Panc1 (cell line): ENCODE results near the gene KASH5. TPM values are rescaled to one million over a fixed set of nuclear protein-coding genes. Genes with fewer than 3 reads are reported as not detected.

ENCODE experiments used
- ATAC-seq: fragments of 200-7000 bp; cut with Tn5 transposase; 2 replicates; pipeline ENCODE4 v1.9.1; 2020; ENCODE audit warnings: mild to moderate bottlenecking, moderate library complexity
- BruUV-seq: library from RNA; stranded (reverse); fragments of 400-500 nt; replicated peaks from 2 replicates; lab custom pipeline; 2021; lab: Mats Ljungman, UMichigan
- CTCF ChIA-PET: fragments of 300-600 bp; sonication (Branson Sonifier 250); formaldehyde crosslinking; loops from one replicate; lab custom pipeline; 2022; ENCODE audit warnings: antibody characterized with exemption; lab: Charles Lee
- POLR2A ChIA-PET: fragments of 300-600 bp; sonication (Branson Sonifier 250); formaldehyde crosslinking; loops from one replicate; lab custom pipeline; 2022; ENCODE audit warnings: antibody characterized with exemption; lab: Charles Lee
- DNase-seq: peaks from one replicate; pipeline ENCODE4 v3.0.0-alpha.2; 2010; ENCODE audit warnings: low read depth, low spot score
- H3K27ac ChIP-seq: 2 replicates; pipeline ENCODE4 v1.5.1; 2011; ENCODE audit warnings: mild to moderate bottlenecking, low read length, inconsistent platforms
- H3K27me3 ChIP-seq: fragments of 200-500 bp; sonication (Bioruptor generic); 2 replicates; pipeline ENCODE4 v1.6.0; 2014; ENCODE audit warnings: low read length, inconsistent platforms; ENCODE audit not compliant: control insufficient read depth, insufficient read depth
- H3K36me3 ChIP-seq: fragments of 200-500 bp; sonication (Bioruptor generic); 2 replicates; pipeline ENCODE4 v1.5.1; 2014; ENCODE audit warnings: inconsistent platforms, mild to moderate bottlenecking, low read length, moderate library complexity; ENCODE audit not compliant: control insufficient read depth, insufficient read depth
- H3K4me1 ChIP-seq: 2 replicates; pipeline ENCODE4 v1.5.1; 2011; ENCODE audit warnings: inconsistent platforms, mild to moderate bottlenecking, low read length, moderate library complexity; ENCODE audit not compliant: control insufficient read depth, insufficient read depth
- H3K4me3 ChIP-seq, 2 experiments: 2 replicates each; pipeline ENCODE4 v1.5.1; 2011 to 2012; ENCODE audit warnings: low read depth in 2 of 2, low read length in 2 of 2, mild to moderate bottlenecking in 2 of 2, inconsistent platforms in 1 of 2, moderate library complexity in 1 of 2
- H3K9me3 ChIP-seq: fragments of 200-500 bp; sonication (Bioruptor generic); 2 replicates; pipeline ENCODE4 v1.5.1; 2014; ENCODE audit warnings: low read depth, mild to moderate bottlenecking, inconsistent platforms, low read length, moderate library complexity; ENCODE audit not compliant: control insufficient read depth, insufficient read depth
- POLR2AphosphoS5 ChIP-seq: IDR thresholded peaks from 2 replicates; pipeline ENCODE4 v1.6.1; 2012; ENCODE audit warnings: mild to moderate bottlenecking, low read depth, low read length, moderate library complexity
- SIN3A ChIP-seq: IDR thresholded peaks from 2 replicates; pipeline ENCODE4 v1.6.1; 2012; ENCODE audit warnings: low read depth, mild to moderate bottlenecking, low read length, moderate library complexity, borderline replicate concordance; ENCODE audit not compliant: insufficient read depth
- TCF7L2 ChIP-seq: IDR thresholded peaks from 2 replicates; pipeline ENCODE4 v1.6.1; 2011; ENCODE audit warnings: mild to moderate bottlenecking, low read depth, low read length, inconsistent platforms
- in situ Hi-C: cut with HindIII; loops from 2 replicates; pipeline ENCODE4 v1.10.0; 2016; ENCODE audit warnings: low sequenced_read_pairs, low pct_unique_long_range_greater_than_20kb
- intact Hi-C: fragments of 100-400 bp; cut with micrococcal nuclease; formaldehyde crosslinking; loops from one replicate; pipeline ENCODE4 v1.10.0; 2022; ENCODE audit not compliant: unreplicated experiment
- total RNA-seq: library from RNA; stranded (reverse); gene quantifications from one replicate; pipeline ENCODE4 v1.2.1, GENCODE V29; 2021; ENCODE audit not compliant: unreplicated experiment
- TF ChIP-seq, protein P1 (sequence below), 2 experiments: IDR thresholded peaks; 2 replicates each; pipeline ENCODE4 v1.6.1; 2011 to 2012; ENCODE audit warnings: low read depth in 2 of 2, control low read depth in 1 of 2, low read length in 1 of 2, mild to moderate bottlenecking in 1 of 2, moderate library complexity in 1 of 2; ENCODE audit not compliant: insufficient read depth in 1 of 2
- TF ChIP-seq, protein P2 (sequence below): fragments of 450-650 bp; IDR thresholded peaks from 2 replicates; pipeline ENCODE4 v1.5.1; 2017; ENCODE audit warnings: mild to moderate bottlenecking

The KASH5 gene
- total RNA-seq, 1 experiment from 2014 or later = not detected

DNA sequence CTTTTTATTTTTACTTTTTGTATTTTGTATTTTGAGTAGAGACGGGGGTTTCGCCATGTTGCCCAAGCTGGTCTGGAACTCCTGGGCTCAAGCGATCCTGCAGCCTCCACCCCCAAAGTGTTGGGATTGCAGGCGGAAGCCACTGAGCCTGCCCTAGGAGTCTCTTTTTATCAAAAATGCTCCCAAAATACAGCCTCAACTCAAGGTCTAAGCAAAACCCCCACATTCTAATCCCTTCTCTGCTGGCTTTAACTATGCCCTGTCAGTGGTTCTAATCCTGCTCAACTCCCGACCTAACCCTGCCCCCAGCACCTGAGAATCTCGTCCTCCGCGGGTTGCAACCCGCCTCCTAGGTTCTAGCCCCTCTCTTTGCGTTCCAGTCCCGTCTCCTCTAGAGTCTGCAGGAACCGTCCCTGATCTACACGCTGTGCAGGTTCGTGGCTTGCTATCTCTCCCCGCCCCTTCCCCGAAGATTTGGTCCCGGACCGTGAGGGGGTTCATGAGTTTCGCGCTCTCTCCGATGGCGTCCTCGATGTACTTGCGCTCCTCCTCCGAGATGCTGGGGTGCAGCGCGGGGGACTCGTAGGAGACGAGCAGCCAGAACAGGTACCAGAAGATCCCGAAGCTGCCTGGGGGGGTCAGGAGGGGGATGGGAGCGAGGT lies 45.3 kb downstream of the KASH5 start:
- H3K36me3 ChIP-seq = no peaks in the 10 kb centered on the region
- TF ChIP-seq POLR2AphosphoS5 = no peak
- TF ChIP-seq SIN3A = no peak
- TF ChIP-seq TCF7L2 = no peak
- TF ChIP-seq, protein P1, sequence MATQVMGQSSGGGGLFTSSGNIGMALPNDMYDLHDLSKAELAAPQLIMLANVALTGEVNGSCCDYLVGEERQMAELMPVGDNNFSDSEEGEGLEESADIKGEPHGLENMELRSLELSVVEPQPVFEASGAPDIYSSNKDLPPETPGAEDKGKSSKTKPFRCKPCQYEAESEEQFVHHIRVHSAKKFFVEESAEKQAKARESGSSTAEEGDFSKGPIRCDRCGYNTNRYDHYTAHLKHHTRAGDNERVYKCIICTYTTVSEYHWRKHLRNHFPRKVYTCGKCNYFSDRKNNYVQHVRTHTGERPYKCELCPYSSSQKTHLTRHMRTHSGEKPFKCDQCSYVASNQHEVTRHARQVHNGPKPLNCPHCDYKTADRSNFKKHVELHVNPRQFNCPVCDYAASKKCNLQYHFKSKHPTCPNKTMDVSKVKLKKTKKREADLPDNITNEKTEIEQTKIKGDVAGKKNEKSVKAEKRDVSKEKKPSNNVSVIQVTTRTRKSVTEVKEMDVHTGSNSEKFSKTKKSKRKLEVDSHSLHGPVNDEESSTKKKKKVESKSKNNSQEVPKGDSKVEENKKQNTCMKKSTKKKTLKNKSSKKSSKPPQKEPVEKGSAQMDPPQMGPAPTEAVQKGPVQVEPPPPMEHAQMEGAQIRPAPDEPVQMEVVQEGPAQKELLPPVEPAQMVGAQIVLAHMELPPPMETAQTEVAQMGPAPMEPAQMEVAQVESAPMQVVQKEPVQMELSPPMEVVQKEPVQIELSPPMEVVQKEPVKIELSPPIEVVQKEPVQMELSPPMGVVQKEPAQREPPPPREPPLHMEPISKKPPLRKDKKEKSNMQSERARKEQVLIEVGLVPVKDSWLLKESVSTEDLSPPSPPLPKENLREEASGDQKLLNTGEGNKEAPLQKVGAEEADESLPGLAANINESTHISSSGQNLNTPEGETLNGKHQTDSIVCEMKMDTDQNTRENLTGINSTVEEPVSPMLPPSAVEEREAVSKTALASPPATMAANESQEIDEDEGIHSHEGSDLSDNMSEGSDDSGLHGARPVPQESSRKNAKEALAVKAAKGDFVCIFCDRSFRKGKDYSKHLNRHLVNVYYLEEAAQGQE (IDR thresholded peaks at IDR 0.05; ENCODE audit: insufficient read depth in 1 of 2, low read depth in 2 of 2, low read length in 1 of 2) = no peak
- TF ChIP-seq, protein P2, sequence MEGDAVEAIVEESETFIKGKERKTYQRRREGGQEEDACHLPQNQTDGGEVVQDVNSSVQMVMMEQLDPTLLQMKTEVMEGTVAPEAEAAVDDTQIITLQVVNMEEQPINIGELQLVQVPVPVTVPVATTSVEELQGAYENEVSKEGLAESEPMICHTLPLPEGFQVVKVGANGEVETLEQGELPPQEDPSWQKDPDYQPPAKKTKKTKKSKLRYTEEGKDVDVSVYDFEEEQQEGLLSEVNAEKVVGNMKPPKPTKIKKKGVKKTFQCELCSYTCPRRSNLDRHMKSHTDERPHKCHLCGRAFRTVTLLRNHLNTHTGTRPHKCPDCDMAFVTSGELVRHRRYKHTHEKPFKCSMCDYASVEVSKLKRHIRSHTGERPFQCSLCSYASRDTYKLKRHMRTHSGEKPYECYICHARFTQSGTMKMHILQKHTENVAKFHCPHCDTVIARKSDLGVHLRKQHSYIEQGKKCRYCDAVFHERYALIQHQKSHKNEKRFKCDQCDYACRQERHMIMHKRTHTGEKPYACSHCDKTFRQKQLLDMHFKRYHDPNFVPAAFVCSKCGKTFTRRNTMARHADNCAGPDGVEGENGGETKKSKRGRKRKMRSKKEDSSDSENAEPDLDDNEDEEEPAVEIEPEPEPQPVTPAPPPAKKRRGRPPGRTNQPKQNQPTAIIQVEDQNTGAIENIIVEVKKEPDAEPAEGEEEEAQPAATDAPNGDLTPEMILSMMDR = no peak
- ChIA-PET CTCF (interaction anchor here (0.6 kb wide), 1 partner anchor 38 kb away, joined by 8 read pairs; no protein-coding TSS in a partner anchor), POLR2A (no interaction called here)
- in situ Hi-C loops (no loop called here), intact Hi-C loops (no loop called here)
- ATAC-seq (no peak), DNase-seq (no peak)
- no peak overlapping the region for H3K4me3 ChIP-seq
- no peaks in the 10 kb centered on the region for H3K9me3 ChIP-seq
- H3K4me1 ChIP-seq = no peaks in the 10 kb centered on the region
- H3K27me3 ChIP-seq = no peaks in the 10 kb centered on the region; the same call in 1 of the 2 replicates
- H3K27ac ChIP-seq = no peak overlapping the region
- BruUV-seq = no TSS peak

DNA sequence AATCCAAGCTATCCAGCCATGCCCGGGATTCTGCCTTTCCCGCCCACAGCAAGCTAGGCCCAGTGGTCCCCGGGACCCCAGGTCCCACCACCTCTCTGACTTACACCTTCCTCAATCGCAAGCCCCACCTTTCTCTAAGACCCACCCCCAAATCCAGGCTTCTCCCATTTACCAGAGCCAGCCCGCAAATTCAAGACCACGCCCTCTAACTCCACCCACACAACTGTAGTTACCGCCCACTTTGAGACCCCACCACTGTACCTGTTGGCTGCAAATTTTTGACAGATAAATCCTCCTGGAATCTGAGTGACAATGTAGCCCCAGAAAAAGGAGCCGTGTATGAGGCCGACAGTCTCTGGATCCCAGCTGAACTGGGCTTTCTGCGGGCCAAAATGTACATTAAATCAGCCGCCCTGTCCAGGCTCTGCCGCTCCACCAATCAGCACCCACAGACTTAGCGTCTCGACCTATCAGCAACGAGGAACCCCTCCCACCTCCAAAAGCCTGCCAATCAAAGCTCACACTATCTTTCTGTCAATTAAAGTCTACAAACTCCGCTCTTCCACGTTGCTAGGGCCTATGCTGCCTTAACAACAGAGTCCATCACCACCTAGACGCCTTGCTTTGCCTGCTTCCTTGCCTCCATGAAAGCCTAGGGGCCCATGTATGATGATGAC lies 47.0 kb downstream of the KASH5 start:
- ChIA-PET POLR2A (no interaction called here), CTCF (no interaction called here)
- intact Hi-C loops (no loop called here), in situ Hi-C loops (no loop called here)
- BruUV-seq = no TSS peak
- Histone ChIP-seq H3K4me3 (no peak overlapping the region), H3K27me3 (peaks cover 5% of the 10 kb centered on the region; the same call in 1 of the 2 replicates), H3K9me3 (no peaks in the 10 kb centered on the region), H3K36me3 (no peaks in the 10 kb centered on the region), H3K27ac (no peak overlapping the region), H3K4me1 (no peaks in the 10 kb centered on the region)
- DNase-seq (no peak), ATAC-seq (peak; percentile 22; the same call in 1 of the 2 replicates)
- TF ChIP-seq, protein P2 = no peak
- TF ChIP-seq TCF7L2 (no peak), POLR2AphosphoS5 (no peak), SIN3A (no peak)
- TF ChIP-seq, protein P1 (IDR thresholded peaks at IDR 0.05; ENCODE audit: insufficient read depth in 1 of 2, low read depth in 2 of 2, low read length in 1 of 2) = no peak
